Activated CD4-positive, alpha-beta memory T cell treated with anti-CD3 and anti-CD28 coated beads for 36 hours (primary cell): ENCODE data around the gene LMO3. TPM values are rescaled to one million over a fixed set of nuclear protein-coding genes. Genes with fewer than 3 reads are reported as not detected.

Experiments
- CTCF ChIA-PET: fragments of 350-600 bp; sonication (Branson Sonifier 250); formaldehyde crosslinking; loops from one replicate; lab custom pipeline; 2021; ENCODE audit warnings: antibody characterized with exemption, inconsistent platforms; lab: Charles Lee
- POLR2A ChIA-PET: fragments of 350-600 bp; sonication (Branson Sonifier 250); formaldehyde crosslinking; loops from one replicate; lab custom pipeline; 2021; ENCODE audit warnings: antibody characterized with exemption; lab: Charles Lee
- DNase-seq: peaks from one replicate; pipeline ENCODE4 v3.0.0-alpha.2; 2020
- H3K27ac Mint-ChIP-seq: one replicate; pipeline ENCODE4 v1.8.0; 2021; ENCODE audit warnings: mixed read lengths
- H3K27me3 Mint-ChIP-seq: one replicate; pipeline ENCODE4 v1.8.0; 2021; ENCODE audit warnings: mixed read lengths
- H3K36me3 Mint-ChIP-seq: one replicate; pipeline ENCODE4 v1.8.0; 2021; ENCODE audit warnings: mixed read lengths
- H3K4me1 Mint-ChIP-seq: one replicate; pipeline ENCODE4 v1.8.0; 2021; ENCODE audit warnings: low read depth, mixed read lengths
- H3K4me3 Mint-ChIP-seq: one replicate; pipeline ENCODE4 v1.8.0; 2021; ENCODE audit warnings: mild to moderate bottlenecking, mixed read lengths
- H3K9me3 Mint-ChIP-seq: one replicate; pipeline ENCODE4 v1.8.0; 2021; ENCODE audit warnings: mixed read lengths
- intact Hi-C: fragments of 100-400 bp; cut with micrococcal nuclease; formaldehyde crosslinking; loops from one replicate; pipeline ENCODE4 v1.15.1; 2023
- total RNA-seq, 2 experiments: library from RNA; stranded (reverse); gene quantifications; one replicate each; pipeline ENCODE4 v1.2.3, GENCODE V29; 2021

LMO3 gene
- total RNA-seq, 2 experiments from 2014 or later, result not detected

- CTCF ChIA-PET, result no interaction called here
- Mint-ChIP-seq H3K27ac (no peak overlapping the region), H3K36me3 (no peaks in the 10 kb centered on the region), H3K27me3 (no peaks in the 10 kb centered on the region), H3K4me3 (no peak overlapping the region), H3K9me3 (no peaks in the 10 kb centered on the region), H3K4me1 (no peaks in the 10 kb centered on the region)
- POLR2A ChIA-PET, result no interaction called here
- intact Hi-C loops, result no loop called here
- no peak for DNase-seq
Measured at GRCh38 chr12:16593546-16593945, 12.4 kb downstream of the LMO3 start.

- intact Hi-C loops, result no loop called here
- no peaks in the 10 kb centered on the region for H3K4me1 Mint-ChIP-seq
- CTCF ChIA-PET, result no interaction called here
- no peak overlapping the region for H3K27ac Mint-ChIP-seq
- no peak for DNase-seq
- POLR2A ChIA-PET, result no interaction called here
- no peaks in the 10 kb centered on the region for H3K9me3 Mint-ChIP-seq
- no peak overlapping the region for H3K4me3 Mint-ChIP-seq
- H3K36me3 Mint-ChIP-seq, result no peaks in the 10 kb centered on the region
- no peaks in the 10 kb centered on the region for H3K27me3 Mint-ChIP-seq
Measured at GRCh38 chr12:16590645-16591044, 15.3 kb downstream of the LMO3 start.

GRCh38 chr12:16588812-16589211, 17.1 kb downstream of the LMO3 start:
- no peaks in the 10 kb centered on the region for H3K4me1 Mint-ChIP-seq
- ChIA-PET CTCF (no interaction called here), POLR2A (no interaction called here)
- H3K36me3 Mint-ChIP-seq, result no peaks in the 10 kb centered on the region
- no peak overlapping the region for H3K4me3 Mint-ChIP-seq
- no peak for DNase-seq
- H3K9me3 Mint-ChIP-seq, result peaks cover 5% of the 10 kb centered on the region
- intact Hi-C loops, result no loop called here
- H3K27ac Mint-ChIP-seq, result no peak overlapping the region
- H3K27me3 Mint-ChIP-seq, result no peaks in the 10 kb centered on the region

- Mint-ChIP-seq H3K4me3 (no peak overlapping the region), H3K27ac (no peak overlapping the region), H3K36me3 (no peaks in the 10 kb centered on the region), H3K4me1 (no peaks in the 10 kb centered on the region), H3K27me3 (no peaks in the 10 kb centered on the region), H3K9me3 (peaks cover 5% of the 10 kb centered on the region)
- no peak for DNase-seq
- ChIA-PET CTCF (no interaction called here), POLR2A (no interaction called here)
- intact Hi-C loops, result no loop called here
Measured at GRCh38 chr12:16587514-16587913, 18.4 kb downstream of the LMO3 start.

GRCh38 chr12:16587110-16587453, 18.9 kb downstream of the LMO3 start:
- intact Hi-C loops, result no loop called here
- Mint-ChIP-seq H3K4me1 (no peaks in the 10 kb centered on the region), H3K9me3 (peaks cover 5% of the 10 kb centered on the region), H3K27me3 (no peaks in the 10 kb centered on the region), H3K4me3 (no peak overlapping the region), H3K36me3 (no peaks in the 10 kb centered on the region), H3K27ac (no peak overlapping the region)
- ChIA-PET POLR2A (no interaction called here), CTCF (no interaction called here)
- DNase-seq, result no peak

- intact Hi-C loops, result no loop called here
- Mint-ChIP-seq H3K36me3 (no peaks in the 10 kb centered on the region), H3K4me3 (no peak overlapping the region), H3K9me3 (peaks cover 5% of the 10 kb centered on the region), H3K27ac (no peak overlapping the region), H3K27me3 (no peaks in the 10 kb centered on the region), H3K4me1 (no peaks in the 10 kb centered on the region)
- CTCF ChIA-PET, result no interaction called here
- POLR2A ChIA-PET, result no interaction called here
- DNase-seq, result no peak
Measured at GRCh38 chr12:16586350-16587109, 19.4 kb downstream of the LMO3 start.

- no peaks in the 10 kb centered on the region for H3K36me3 Mint-ChIP-seq
- intact Hi-C loops, result no loop called here
- ChIA-PET POLR2A (no interaction called here), CTCF (no interaction called here)
- H3K4me3 Mint-ChIP-seq, result no peak overlapping the region
- H3K27me3 Mint-ChIP-seq, result no peaks in the 10 kb centered on the region
- H3K27ac Mint-ChIP-seq, result no peak overlapping the region
- no peak for DNase-seq
- peaks cover 5% of the 10 kb centered on the region for H3K9me3 Mint-ChIP-seq
- H3K4me1 Mint-ChIP-seq, result no peaks in the 10 kb centered on the region
Measured at GRCh38 chr12:16585781-16586180, 20.2 kb downstream of the LMO3 start.

- Mint-ChIP-seq H3K27ac (no peak overlapping the region), H3K4me3 (no peak overlapping the region), H3K4me1 (no peaks in the 10 kb centered on the region), H3K27me3 (no peaks in the 10 kb centered on the region), H3K9me3 (peaks cover 5% of the 10 kb centered on the region), H3K36me3 (no peaks in the 10 kb centered on the region)
- DNase-seq, result no peak
- intact Hi-C loops, result no loop called here
- ChIA-PET POLR2A (no interaction called here), CTCF (no interaction called here)
Measured at GRCh38 chr12:16583969-16584745, 21.8 kb downstream of the LMO3 start.

GRCh38 chr12:16581416-16581815, 24.5 kb downstream of the LMO3 start:
- CTCF ChIA-PET, result no interaction called here
- no peak overlapping the region for H3K27ac Mint-ChIP-seq
- intact Hi-C loops, result no loop called here
- H3K4me3 Mint-ChIP-seq, result no peak overlapping the region
- H3K4me1 Mint-ChIP-seq, result no peaks in the 10 kb centered on the region
- H3K27me3 Mint-ChIP-seq, result no peaks in the 10 kb centered on the region
- H3K36me3 Mint-ChIP-seq, result no peaks in the 10 kb centered on the region
- DNase-seq, result no peak
- POLR2A ChIA-PET, result no interaction called here
- H3K9me3 Mint-ChIP-seq, result peaks cover 5% of the 10 kb centered on the region

- ChIA-PET CTCF (interaction anchor here (0.6 kb wide), 1 partner anchor 358 kb away, joined by 4 read pairs; no protein-coding TSS in a partner anchor), POLR2A (no interaction called here)
- no peaks in the 10 kb centered on the region for H3K36me3 Mint-ChIP-seq
- H3K9me3 Mint-ChIP-seq, result peaks cover 2% of the 10 kb centered on the region
- H3K27me3 Mint-ChIP-seq, result no peaks in the 10 kb centered on the region
- H3K4me1 Mint-ChIP-seq, result no peaks in the 10 kb centered on the region
- H3K4me3 Mint-ChIP-seq, result no peak overlapping the region
- DNase-seq, result no peak
- no peak overlapping the region for H3K27ac Mint-ChIP-seq
- intact Hi-C loops, result no loop called here
Measured at GRCh38 chr12:16579041-16579440, 26.9 kb downstream of the LMO3 start.

GRCh38 chr12:16573398-16574077, 32.4 kb downstream of the LMO3 start:
- H3K4me1 Mint-ChIP-seq, result no peaks in the 10 kb centered on the region
- no peaks in the 10 kb centered on the region for H3K36me3 Mint-ChIP-seq
- no peak overlapping the region for H3K27ac Mint-ChIP-seq
- POLR2A ChIA-PET, result no interaction called here
- CTCF ChIA-PET, result no interaction called here
- intact Hi-C loops, result no loop called here
- no peaks in the 10 kb centered on the region for H3K9me3 Mint-ChIP-seq
- H3K4me3 Mint-ChIP-seq, result no peak overlapping the region
- no peaks in the 10 kb centered on the region for H3K27me3 Mint-ChIP-seq
- no peak for DNase-seq

GRCh38 chr12:16568873-16569272, 37.1 kb downstream of the LMO3 start:
- H3K9me3 Mint-ChIP-seq, result peaks cover 9% of the 10 kb centered on the region

More at GRCh38 chr12:16568873-16569272, 37.1 kb downstream of the LMO3 start:
- Mint-ChIP-seq H3K27ac (no peak overlapping the region), H3K4me1 (no peaks in the 10 kb centered on the region), H3K36me3 (no peaks in the 10 kb centered on the region), H3K27me3 (no peaks in the 10 kb centered on the region), H3K4me3 (no peak overlapping the region)
- ChIA-PET POLR2A (no interaction called here), CTCF (no interaction called here)
- DNase-seq, result no peak
- intact Hi-C loops, result no loop called here
